K562 (cell line): ENCODE results near the gene TFAP2D. TPM values are rescaled to one million over a fixed set of nuclear protein-coding genes. Genes with fewer than 3 reads are reported as not detected.

ENCODE experiments used
- ATAC-seq: fragments of 200-7000 bp; cut with Tn5 transposase; 3 replicates; pipeline ENCODE4 v1.9.1; 2020; ENCODE audit warnings: moderate library complexity
- BruUV-seq: library from RNA; stranded (reverse); fragments of 400-500 nt; replicated peaks from 2 replicates; lab custom pipeline; 2021; lab: Mats Ljungman, UMichigan
- CTCF ChIA-PET: fragments of 300-600 bp; formaldehyde crosslinking; extraction: SDS; loops from one replicate; lab custom pipeline; 2021; ENCODE audit warnings: low intra/inter-chr PET ratio; lab: Yijun Ruan, JAX
- POLR2A ChIA-PET: fragments of 300-600, 350-650 bp; sonication (Branson Sonifier 250); formaldehyde crosslinking; extraction: SDS; loops from one replicate; lab custom pipeline; 2021; ENCODE audit warnings: antibody characterized with exemption, inconsistent platforms; lab: Yijun Ruan, JAX
- DNase-seq, 4 experiments: peaks; one replicate each; pipeline versions ENCODE4 v3.0.0 to v3.0.0-alpha.2; 2011 to 2018; ENCODE audit warnings: low spot score in 3 of 4, mixed read lengths in 3 of 4; ENCODE audit errors: extremely low read depth in 1 of 4
- FAIRE-seq: peaks from 2 replicates; lab custom pipeline; 2011; peaks lifted over from hg19 to GRCh38; lab: Jason Lieb, UNC
- H2AFZ ChIP-seq: 2 replicates; pipeline ENCODE4 v1.6.0; 2011; ENCODE audit warnings: low read depth, low read length, control low read depth, inconsistent platforms
- H3K27ac ChIP-seq: fragments of 200-600 bp; 3 replicates; pipeline ENCODE4 v1.8.0; 2011; ENCODE audit warnings: low read depth, mild to moderate bottlenecking, control low read depth, inconsistent platforms, low read length, moderate library complexity, mixed read lengths; ENCODE audit errors: extremely low read depth
- H3K27me3 ChIP-seq, 2 experiments: fragments of 300-600 bp in 1 of 2; 2 replicates in 1 of 2; 3 replicates in 1 of 2; pipeline versions ENCODE4 v1.6.0 to v1.8.0; 2011; ENCODE audit warnings: inconsistent platforms in 2 of 2, low read length in 2 of 2, mild to moderate bottlenecking in 1 of 2, mixed read lengths in 1 of 2, moderate library complexity in 1 of 2; ENCODE audit not compliant: control insufficient read depth in 2 of 2, insufficient read depth in 2 of 2
- H3K36me3 ChIP-seq: fragments of 300-600 bp; 3 replicates; pipeline ENCODE4 v1.8.0; 2011; ENCODE audit warnings: mild to moderate bottlenecking, low read length, inconsistent platforms; ENCODE audit not compliant: control insufficient read depth, insufficient read depth
- H3K4me1 ChIP-seq, 2 experiments: fragments of 200-600 bp in 1 of 2; replicated peaks in 1 of 2; 2 replicates in 1 of 2; 3 replicates in 1 of 2; pipeline versions ENCODE4 v1.5.1 to v1.8.0; 2011; ENCODE audit warnings: inconsistent platforms in 2 of 2, low read length in 2 of 2, mild to moderate bottlenecking in 1 of 2, mixed read lengths in 1 of 2, moderate library complexity in 1 of 2; ENCODE audit not compliant: control insufficient read depth in 2 of 2, insufficient read depth in 2 of 2
- H3K4me2 ChIP-seq: 2 replicates; pipeline ENCODE4 v1.6.1; 2011; ENCODE audit warnings: low read length, control low read depth, inconsistent platforms, mixed read lengths; ENCODE audit not compliant: insufficient read depth
- H3K4me3 ChIP-seq: fragments of 200-600 bp; sonication (generic), shearing (Covaris generic); 2 replicates; pipeline ENCODE4 v1.5.1; 2016; ENCODE audit warnings: control low read depth, inconsistent platforms
- H3K79me2 ChIP-seq: fragments of 200-600 bp; 3 replicates; pipeline ENCODE4 v1.8.0; 2011; ENCODE audit warnings: low read length, inconsistent platforms; ENCODE audit not compliant: control insufficient read depth, insufficient read depth
- H3K9ac ChIP-seq, 2 experiments: 2 replicates each; pipeline versions ENCODE4 v1.6.0 to v1.6.1; 2011; ENCODE audit warnings: low read depth in 2 of 2, low read length in 2 of 2, control low read depth in 1 of 2, inconsistent platforms in 1 of 2, mild to moderate bottlenecking in 1 of 2, mixed read lengths in 1 of 2; ENCODE audit not compliant: insufficient read depth in 1 of 2
- H3K9me1 ChIP-seq: one replicate; pipeline ENCODE4 v1.6.0; 2011; ENCODE audit warnings: inconsistent platforms, mild to moderate bottlenecking, low read length, moderate library complexity; ENCODE audit not compliant: control insufficient read depth, insufficient read depth
- H3K9me3 ChIP-seq: replicated peaks from 2 replicates; pipeline ENCODE4 v1.5.1; 2011; ENCODE audit warnings: low read depth, low read length, inconsistent platforms; ENCODE audit not compliant: control insufficient read depth, insufficient read depth
- H4K20me1 ChIP-seq: replicated peaks from 2 replicates; pipeline ENCODE4 v1.6.1; 2011; ENCODE audit warnings: low read length, inconsistent platforms, mixed read lengths; ENCODE audit not compliant: control insufficient read depth, insufficient read depth
- FOS ChIP-seq: IDR thresholded peaks from 3 replicates; pipeline ENCODE4 v1.6.1; 2011; ENCODE audit not compliant: insufficient read length; ENCODE audit errors: extremely low read depth
- FOXA3 ChIP-seq, 2 experiments: fragments of 450-650 bp in 1 of 2; sonication (generic) in 1 of 2; formaldehyde crosslinking; IDR thresholded peaks in 1 of 2; conservative IDR thresholded peaks in 1 of 2; 2 replicates each; pipeline versions ENCODE4 v1.4.0 to v1.8.0; 2020 to 2022; ENCODE audit warnings: mild to moderate bottlenecking in 2 of 2, missing genetic modification reagents in 1 of 2
- MIER1 ChIP-seq: fragments of 450-650 bp; IDR thresholded peaks from 2 replicates; pipeline ENCODE4 v1.6.1; 2016; ENCODE audit warnings: antibody characterized with exemption, mild to moderate bottlenecking, low read depth
- NCOA4 ChIP-seq: fragments of 450-650 bp; IDR thresholded peaks from 2 replicates; pipeline ENCODE4 v1.6.1; 2018; ENCODE audit warnings: mild to moderate bottlenecking; ENCODE audit not compliant: partially characterized antibody
- OTX1 ChIP-seq: fragments of 450-650 bp; formaldehyde crosslinking; IDR thresholded peaks from 2 replicates; pipeline ENCODE4 v1.4.0; 2022; ENCODE audit warnings: mild to moderate bottlenecking
- SLC30A9 ChIP-seq: fragments of 250-450 bp; sonication (Bioruptor Pico); IDR thresholded peaks from 2 replicates; pipeline ENCODE4 v1.8.0; 2022; ENCODE audit warnings: mild to moderate bottlenecking, moderate library complexity
- ZNF143 ChIP-seq: sonication (generic); formaldehyde crosslinking; IDR thresholded peaks from 2 replicates; pipeline ENCODE4 v1.9.0; 2022; ENCODE audit warnings: mild to moderate bottlenecking, missing genetic modification reagents
- ZNF212 ChIP-seq: fragments of 450-650 bp; formaldehyde crosslinking; IDR thresholded peaks from 2 replicates; pipeline ENCODE4 v1.4.0; 2020; ENCODE audit warnings: mild to moderate bottlenecking
- ZNF253 ChIP-seq: fragments of 250-450 bp; sonication (Bioruptor Pico); conservative IDR thresholded peaks from 2 replicates; pipeline ENCODE4 v1.6.1; 2021; ENCODE audit warnings: mild to moderate bottlenecking
- in situ Hi-C: fragments of 300-500 bp; cut with MboI; formaldehyde crosslinking; loops from 4 replicates; pipeline ENCODE4 v1.15.0; 2018; ENCODE audit warnings: inconsistent platforms, mixed read lengths
- intact Hi-C: fragments of 100-400 bp; cut with micrococcal nuclease; formaldehyde crosslinking; loops from 2 replicates; pipeline ENCODE4 v1.14.2; 2022
- polyA plus RNA-seq, 8 experiments: library from polyadenylated mRNA; depleted of rRNA in 4 of 8; stranded (reverse) in 5 of 8; unstranded in 3 of 8; fragments of >200 nt; fragmentation: Nextera tagmentation in 2 of 8; fragmentation: Illumina TruSeq in 1 of 8; extraction: Ambion mirVana in 2 of 8; extraction: Trizol in 1 of 8; gene quantifications; 2 replicates each; pipeline versions ENCODE4 v1.2.1 to v1.2.3, GENCODE V29; 2011 to 2014; ENCODE audit warnings: inconsistent platforms in 1 of 8, missing spikeins in 1 of 8
- total RNA-seq, 7 experiments: library from RNA; depleted of rRNA in 6 of 7; stranded (reverse); fragments of >200 nt in 6 of 7; fragmentation: Illumina TruSeq in 2 of 7; extraction: Trizol in 2 of 7; gene quantifications; 2 replicates each; pipeline versions ENCODE4 v1.2.1 to v1.2.3, GENCODE V29; 2011 to 2021; ENCODE audit warnings: low replicate concordance in 1 of 7
- TF ChIP-seq, protein P1 (sequence below): fragments of 200-800 bp; sonication (Bioruptor generic); IDR thresholded peaks from 2 replicates; pipeline ENCODE4 v1.6.1; 2017; ENCODE audit warnings: missing genetic modification characterization, missing compliant biosample characterization
- TF ChIP-seq, protein P2 (sequence below): IDR thresholded peaks from 2 replicates; pipeline ENCODE4 v1.6.1; 2016; ENCODE audit warnings: missing genetic modification characterization, missing compliant biosample characterization

Gene TFAP2D
- total and polyA plus RNA-seq, 9 of the 15 experiments (the other 6 are each of a cell fraction or from before 2014, with no cell fraction given) = not detected

DNA sequence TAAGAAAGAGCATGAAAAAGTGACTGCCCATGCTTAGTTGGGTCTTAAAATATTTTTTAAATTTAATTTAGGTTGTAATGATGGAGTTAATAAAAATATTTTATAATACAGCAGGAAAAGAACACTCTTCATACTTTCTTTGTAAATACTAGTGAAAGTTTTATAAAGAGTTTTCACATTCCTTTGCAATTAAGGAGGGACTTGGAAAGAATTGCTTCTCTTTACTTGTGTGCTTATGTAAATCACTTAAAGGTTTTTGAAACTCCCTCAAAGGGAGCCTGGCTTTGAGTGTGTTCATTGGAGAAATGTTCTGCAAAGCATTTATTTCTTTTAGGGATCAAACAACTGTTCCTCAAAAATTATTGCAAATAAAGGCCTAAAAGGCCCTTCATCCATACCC, 93.7 kb downstream of the TFAP2D start:
- intact Hi-C loops = no loop called here
- POLR2A ChIA-PET = no interaction called here
- BruUV-seq = no TSS peak
- CTCF ChIA-PET = no interaction called here
- peaks cover 0 to 6% of the 10 kb centered on the region in 2 experiments; a peak in 1 of 5 replicates for H3K4me1 ChIP-seq
- H3K27ac ChIP-seq = no peak overlapping the region
- H3K9ac ChIP-seq = no peak overlapping the region
- no peak overlapping the region for H2AFZ ChIP-seq
- no peaks in the 10 kb centered on the region for H3K9me3 ChIP-seq
- no peaks in the 10 kb centered on the region for H4K20me1 ChIP-seq
- no peak overlapping the region for H3K4me3 ChIP-seq
- H3K79me2 ChIP-seq = no peaks in the 10 kb centered on the region
- no peaks in the 10 kb centered on the region for H3K9me1 ChIP-seq
- FAIRE-seq (no peak), DNase-seq (no peak), ATAC-seq (no peak)
- peaks cover 5 to 13% of the 10 kb centered on the region in 2 experiments; a peak in 4 of 5 replicates for H3K27me3 ChIP-seq
- H3K36me3 ChIP-seq = no peaks in the 10 kb centered on the region
- TF ChIP-seq SLC30A9 (no peak), FOS (no peak), ZNF143 (CRISPR knock-in tag) (no peak), ZNF212 (CRISPR knock-in tag) (no peak), MIER1 (no peak), NCOA4 (no peak), ZNF253 (CRISPR knock-in tag) (no peak), OTX1 (CRISPR knock-in tag) (no peak), FOXA3 (CRISPR knock-in tag; conservative IDR thresholded peaks at IDR 0.05 in 1 of 2, IDR thresholded peaks at IDR 0.05 in 1 of 2) (no peak)
- TF ChIP-seq, protein P1, sequence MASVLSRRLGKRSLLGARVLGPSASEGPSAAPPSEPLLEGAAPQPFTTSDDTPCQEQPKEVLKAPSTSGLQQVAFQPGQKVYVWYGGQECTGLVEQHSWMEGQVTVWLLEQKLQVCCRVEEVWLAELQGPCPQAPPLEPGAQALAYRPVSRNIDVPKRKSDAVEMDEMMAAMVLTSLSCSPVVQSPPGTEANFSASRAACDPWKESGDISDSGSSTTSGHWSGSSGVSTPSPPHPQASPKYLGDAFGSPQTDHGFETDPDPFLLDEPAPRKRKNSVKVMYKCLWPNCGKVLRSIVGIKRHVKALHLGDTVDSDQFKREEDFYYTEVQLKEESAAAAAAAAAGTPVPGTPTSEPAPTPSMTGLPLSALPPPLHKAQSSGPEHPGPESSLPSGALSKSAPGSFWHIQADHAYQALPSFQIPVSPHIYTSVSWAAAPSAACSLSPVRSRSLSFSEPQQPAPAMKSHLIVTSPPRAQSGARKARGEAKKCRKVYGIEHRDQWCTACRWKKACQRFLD (CRISPR knock-in tag) = no peak
- TF ChIP-seq, protein P2, sequence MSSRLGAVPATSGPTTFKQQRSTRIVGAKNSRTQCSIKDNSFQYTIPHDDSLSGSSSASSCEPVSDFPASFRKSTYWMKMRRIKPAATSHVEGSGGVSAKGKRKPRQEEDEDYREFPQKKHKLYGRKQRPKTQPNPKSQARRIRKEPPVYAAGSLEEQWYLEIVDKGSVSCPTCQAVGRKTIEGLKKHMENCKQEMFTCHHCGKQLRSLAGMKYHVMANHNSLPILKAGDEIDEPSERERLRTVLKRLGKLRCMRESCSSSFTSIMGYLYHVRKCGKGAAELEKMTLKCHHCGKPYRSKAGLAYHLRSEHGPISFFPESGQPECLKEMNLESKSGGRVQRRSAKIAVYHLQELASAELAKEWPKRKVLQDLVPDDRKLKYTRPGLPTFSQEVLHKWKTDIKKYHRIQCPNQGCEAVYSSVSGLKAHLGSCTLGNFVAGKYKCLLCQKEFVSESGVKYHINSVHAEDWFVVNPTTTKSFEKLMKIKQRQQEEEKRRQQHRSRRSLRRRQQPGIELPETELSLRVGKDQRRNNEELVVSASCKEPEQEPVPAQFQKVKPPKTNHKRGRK (tag) = no peak
- in situ Hi-C loops = loop anchor here (25.0 kb wide), 2 partner anchors 730 to 1205 kb away; no protein-coding TSS in a partner anchor
- no peak overlapping the region for H3K4me2 ChIP-seq
